Measurements from ENCODE around the gene EIF3A.

- TF ChIP-seq, protein P1, sequence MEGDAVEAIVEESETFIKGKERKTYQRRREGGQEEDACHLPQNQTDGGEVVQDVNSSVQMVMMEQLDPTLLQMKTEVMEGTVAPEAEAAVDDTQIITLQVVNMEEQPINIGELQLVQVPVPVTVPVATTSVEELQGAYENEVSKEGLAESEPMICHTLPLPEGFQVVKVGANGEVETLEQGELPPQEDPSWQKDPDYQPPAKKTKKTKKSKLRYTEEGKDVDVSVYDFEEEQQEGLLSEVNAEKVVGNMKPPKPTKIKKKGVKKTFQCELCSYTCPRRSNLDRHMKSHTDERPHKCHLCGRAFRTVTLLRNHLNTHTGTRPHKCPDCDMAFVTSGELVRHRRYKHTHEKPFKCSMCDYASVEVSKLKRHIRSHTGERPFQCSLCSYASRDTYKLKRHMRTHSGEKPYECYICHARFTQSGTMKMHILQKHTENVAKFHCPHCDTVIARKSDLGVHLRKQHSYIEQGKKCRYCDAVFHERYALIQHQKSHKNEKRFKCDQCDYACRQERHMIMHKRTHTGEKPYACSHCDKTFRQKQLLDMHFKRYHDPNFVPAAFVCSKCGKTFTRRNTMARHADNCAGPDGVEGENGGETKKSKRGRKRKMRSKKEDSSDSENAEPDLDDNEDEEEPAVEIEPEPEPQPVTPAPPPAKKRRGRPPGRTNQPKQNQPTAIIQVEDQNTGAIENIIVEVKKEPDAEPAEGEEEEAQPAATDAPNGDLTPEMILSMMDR (IDR thresholded peaks at IDR 0.05) = no peak
- TF ChIP-seq POLR2A (IDR thresholded peaks at IDR 0.05) (no peak), POLR2AphosphoS5 (IDR thresholded peaks at IDR 0.05) (no peak), EP300 (IDR thresholded peaks at IDR 0.05) (no peak)
Observed at GRCh38 chr10:119078422-119079179, 2.0 kb downstream of the EIF3A start.

All from upper lobe of left lung (tissue), 4 donors.